ENCODE results near the gene ST3GAL2. TPM values are rescaled to one million over a fixed set of nuclear protein-coding genes. Genes with fewer than 3 reads are reported as not detected.

ST3GAL2 gene
- 10 to 100 TPM; 24.9 to 25.7 TPM for total RNA-seq

GRCh38 chr16:70438969-70439862, at the start of gene ST3GAL2:
TSS of gene ST3GAL2 (minus strand) at chr16:70439100. CDS start at chr16:70398530, 40,570 bp downstream.

GRCh38 chr16:70454222-70455034, 15.5 kb upstream of the ST3GAL2 start, which contains the start of gene FCSK:
TSS of gene FCSK (plus strand) at chr16:70454595. CDS start at chr16:70463191, 8,596 bp downstream.

Other genes with a start within 250 kb of the ST3GAL2 start
- 10 to 100 TPM; 25.7 to 25.8 TPM for gene EXOSC6, start 187.2 kb downstream of the ST3GAL2 start, total RNA-seq
- gene AARS1, start 149.6 kb downstream of the ST3GAL2 start, total RNA-seq = 10 to 100 TPM; 87.7 to 89.4 TPM
- 10 to 100 TPM; 31.3 to 31.7 TPM for gene DDX19B, start 139.9 kb downstream of the ST3GAL2 start, total RNA-seq
- gene DDX19A, start 92.2 kb downstream of the ST3GAL2 start, total RNA-seq = 10 to 100 TPM; 29.6 to 35.0 TPM
- gene FCSK, start 15.5 kb upstream of the ST3GAL2 start, total RNA-seq = 10 to 100 TPM; 19.7 to 21.9 TPM
- gene COG4, start 84.5 kb upstream of the ST3GAL2 start, total RNA-seq = 10 to 100 TPM; 63.0 to 67.4 TPM
- gene SF3B3, start 84.7 kb upstream of the ST3GAL2 start, total RNA-seq = 100 to 1,000 TPM; 250 to 293 TPM
- gene IL34, start 207.5 kb upstream of the ST3GAL2 start, total RNA-seq = not detected
- 10 to 100 TPM; 28.0 to 28.6 TPM for gene MTSS2, start 247.0 kb upstream of the ST3GAL2 start, total RNA-seq

All from activated naive CD4-positive, alpha-beta T cell treated with anti-CD3 and anti-CD28 coated beads, Interleukin-2, amount 10 ng/mL, durations not matched to agents 5 hours and 36 hours (primary cell).